ENCODE measurements around the gene HSP90B1.

The HSP90B1 gene

GRCh38 chr12:103975368-103975767 is 45.2 kb downstream of the HSP90B1 start:
- DNase-seq (ENCODE audit: low read depth) = no peak

- no peak for DNase-seq (ENCODE audit: low read depth)
Measured at GRCh38 chr12:103978384-103978982, 48.3 kb downstream of the HSP90B1 start.

GRCh38 chr12:103986829-103987228 is 56.6 kb downstream of the HSP90B1 start:
- DNase-seq (ENCODE audit: low read depth) = no peak

GRCh38 chr12:103994235-103994634 is 64.0 kb downstream of the HSP90B1 start:
- DNase-seq (ENCODE audit: low read depth) = no peak

- no peak for DNase-seq (ENCODE audit: low read depth)
Measured at GRCh38 chr12:103996595-103996994, 66.4 kb downstream of the HSP90B1 start.

GRCh38 chr12:103997286-103997900 is 67.2 kb downstream of the HSP90B1 start:
- DNase-seq (ENCODE audit: low read depth) = no peak

Data from CMK (cell line).